ENCODE data around the gene SELENOT. TPM values are rescaled to one million over a fixed set of nuclear protein-coding genes. Genes with fewer than 3 reads are reported as not detected.

The SELENOT gene
- total RNA-seq, 1 donor from 2014 or later = 74.0 TPM

- Mint-ChIP-seq H3K27ac (ENCODE audit: unreplicated experiment) (no peak overlapping the region), H3K36me3 (ENCODE audit: unreplicated experiment) (no peaks in the 10 kb centered on the region), H3K27me3 (ENCODE audit: unreplicated experiment) (no peaks in the 10 kb centered on the region), H3K4me1 (ENCODE audit: low read depth, unreplicated experiment) (no peaks in the 10 kb centered on the region), H3K9me3 (ENCODE audit: unreplicated experiment) (no peaks in the 10 kb centered on the region), H3K4me3 (ENCODE audit: unreplicated experiment) (no peak overlapping the region)
- DNase-seq = no peak
- TF ChIP-seq, protein P1, sequence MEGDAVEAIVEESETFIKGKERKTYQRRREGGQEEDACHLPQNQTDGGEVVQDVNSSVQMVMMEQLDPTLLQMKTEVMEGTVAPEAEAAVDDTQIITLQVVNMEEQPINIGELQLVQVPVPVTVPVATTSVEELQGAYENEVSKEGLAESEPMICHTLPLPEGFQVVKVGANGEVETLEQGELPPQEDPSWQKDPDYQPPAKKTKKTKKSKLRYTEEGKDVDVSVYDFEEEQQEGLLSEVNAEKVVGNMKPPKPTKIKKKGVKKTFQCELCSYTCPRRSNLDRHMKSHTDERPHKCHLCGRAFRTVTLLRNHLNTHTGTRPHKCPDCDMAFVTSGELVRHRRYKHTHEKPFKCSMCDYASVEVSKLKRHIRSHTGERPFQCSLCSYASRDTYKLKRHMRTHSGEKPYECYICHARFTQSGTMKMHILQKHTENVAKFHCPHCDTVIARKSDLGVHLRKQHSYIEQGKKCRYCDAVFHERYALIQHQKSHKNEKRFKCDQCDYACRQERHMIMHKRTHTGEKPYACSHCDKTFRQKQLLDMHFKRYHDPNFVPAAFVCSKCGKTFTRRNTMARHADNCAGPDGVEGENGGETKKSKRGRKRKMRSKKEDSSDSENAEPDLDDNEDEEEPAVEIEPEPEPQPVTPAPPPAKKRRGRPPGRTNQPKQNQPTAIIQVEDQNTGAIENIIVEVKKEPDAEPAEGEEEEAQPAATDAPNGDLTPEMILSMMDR (IDR thresholded peaks at IDR 0.05; ENCODE audit: partially characterized antibody, unreplicated experiment) = no peak
These were observed 60.3 kb downstream of the SELENOT start for GRCh38 chr3:150663461-150663860.

DNA sequence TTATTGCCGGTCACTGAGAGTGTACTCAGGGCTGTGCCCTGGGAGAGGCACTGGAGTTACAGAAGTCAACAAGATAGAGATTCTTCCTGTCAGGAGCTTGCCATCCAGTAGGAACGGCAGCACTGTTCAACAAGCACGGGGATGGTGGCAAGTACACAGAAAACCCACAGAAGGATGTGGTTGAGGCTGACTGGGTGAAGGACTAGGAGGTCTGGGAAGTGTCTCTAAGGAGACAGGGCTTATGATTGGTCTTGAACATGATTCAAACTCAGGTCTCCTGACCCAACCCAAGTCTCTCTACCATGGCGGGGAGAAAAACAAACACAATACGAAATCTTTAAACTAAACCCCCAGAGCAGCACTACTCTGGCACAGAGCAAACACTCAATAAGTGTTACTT, 63.0 kb downstream of the SELENOT start:
- DNase-seq = no peak
- H3K27ac Mint-ChIP-seq (ENCODE audit: unreplicated experiment) = no peak overlapping the region
- no peaks in the 10 kb centered on the region for H3K27me3 Mint-ChIP-seq (ENCODE audit: unreplicated experiment)
- no peaks in the 10 kb centered on the region for H3K36me3 Mint-ChIP-seq (ENCODE audit: unreplicated experiment)
- peaks cover 1% of the 10 kb centered on the region for H3K9me3 Mint-ChIP-seq (ENCODE audit: unreplicated experiment)
- H3K4me3 Mint-ChIP-seq (ENCODE audit: unreplicated experiment) = no peak overlapping the region
- TF ChIP-seq, protein P1 (IDR thresholded peaks at IDR 0.05; ENCODE audit: partially characterized antibody, unreplicated experiment) = no peak
- no peaks in the 10 kb centered on the region for H3K4me1 Mint-ChIP-seq (ENCODE audit: low read depth, unreplicated experiment)

DNA sequence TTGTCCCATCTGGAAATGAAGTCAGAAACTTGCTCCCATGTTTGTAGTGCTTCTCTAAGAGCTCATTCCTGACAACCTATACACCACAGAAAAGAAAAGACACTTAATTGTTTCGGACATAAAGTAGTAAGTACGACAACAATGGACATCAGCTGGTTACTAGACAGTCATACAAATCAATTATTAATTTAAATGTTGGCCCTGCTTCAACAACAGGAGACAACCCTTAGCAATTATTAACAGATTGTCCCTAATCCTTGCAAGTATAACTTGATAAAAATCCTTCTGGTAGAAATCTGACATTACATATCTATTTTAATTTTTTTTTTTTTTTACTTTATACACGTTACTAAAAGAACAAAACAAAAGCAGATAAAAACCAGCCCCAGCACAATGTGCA, 70.8 kb downstream of the SELENOT start:
- no peak overlapping the region for H3K27ac Mint-ChIP-seq (ENCODE audit: unreplicated experiment)
- no peak overlapping the region for H3K4me3 Mint-ChIP-seq (ENCODE audit: unreplicated experiment)
- TF ChIP-seq, protein P1 (IDR thresholded peaks at IDR 0.05; ENCODE audit: partially characterized antibody, unreplicated experiment) = no peak
- H3K9me3 Mint-ChIP-seq (ENCODE audit: unreplicated experiment) = peaks cover 5% of the 10 kb centered on the region
- H3K27me3 Mint-ChIP-seq (ENCODE audit: unreplicated experiment) = no peaks in the 10 kb centered on the region
- DNase-seq = no peak
- H3K4me1 Mint-ChIP-seq (ENCODE audit: low read depth, unreplicated experiment) = no peaks in the 10 kb centered on the region
- H3K36me3 Mint-ChIP-seq (ENCODE audit: unreplicated experiment) = peaks cover 10% of the 10 kb centered on the region

- DNase-seq = no peak
- Mint-ChIP-seq H3K4me3 (ENCODE audit: unreplicated experiment) (no peak overlapping the region), H3K27me3 (ENCODE audit: unreplicated experiment) (no peaks in the 10 kb centered on the region), H3K9me3 (ENCODE audit: unreplicated experiment) (peaks cover 3% of the 10 kb centered on the region), H3K27ac (ENCODE audit: unreplicated experiment) (no peak overlapping the region), H3K4me1 (ENCODE audit: low read depth, unreplicated experiment) (no peaks in the 10 kb centered on the region), H3K36me3 (ENCODE audit: unreplicated experiment) (peaks cover 10% of the 10 kb centered on the region)
- TF ChIP-seq, protein P1 (IDR thresholded peaks at IDR 0.05; ENCODE audit: partially characterized antibody, unreplicated experiment) = no peak
These were observed 72.5 kb downstream of the SELENOT start for GRCh38 chr3:150675587-150675986.

Other genes starting within 250 kb of the SELENOT start
- gene TSC22D2, start 195.0 kb upstream of the SELENOT start, total RNA-seq (ENCODE audit: unreplicated experiment) = 87.3 TPM
- 45.2 TPM for gene SERP1, start 56.8 kb upstream of the SELENOT start, total RNA-seq (ENCODE audit: unreplicated experiment)
- gene EIF2A, start 56.5 kb upstream of the SELENOT start, total RNA-seq (ENCODE audit: unreplicated experiment) = 72.3 TPM
- 0.69 TPM for gene ERICH6, start 100.6 kb downstream of the SELENOT start, total RNA-seq (ENCODE audit: unreplicated experiment)
- gene SIAH2, start 159.8 kb downstream of the SELENOT start, total RNA-seq (ENCODE audit: unreplicated experiment) = 9.6 TPM

Data from glutamatergic neuron (in vitro differentiated cells).